OCI-LY3 (cell line): ENCODE data around the gene VPS8.
A peak's percentile ranks its signal among the peaks of the same experiment; 100 is the strongest.

Source experiments
- H2AFZ ChIP-seq: fragments of 200-600, 300-600 bp; shearing (Covaris generic); 2 replicates; pipeline ENCODE4 v1.6.0; 2014; ENCODE audit warnings: antibody characterized with exemption, low read depth, low read length
- H3K27ac ChIP-seq: fragments of 200-600, 300-600 bp; sonication (generic); 2 replicates; pipeline ENCODE4 v1.5.1; 2014; ENCODE audit warnings: mild to moderate bottlenecking, low read length, moderate library complexity, mixed read lengths
- H3K27me3 ChIP-seq: fragments of 200-600, 300-600 bp; sonication (generic); 2 replicates; pipeline ENCODE4 v1.6.1; 2014; ENCODE audit warnings: low read depth, low read length, mixed read lengths
- H3K36me3 ChIP-seq: fragments of 200-600, 300-600 bp; sonication (generic); replicated peaks from 2 replicates; pipeline ENCODE3; 2014; ENCODE audit warnings: low read depth, low read length, mixed read lengths
- H3K4me1 ChIP-seq: fragments of 300-600, 200-600 bp; sonication (generic); 2 replicates; pipeline ENCODE4 v1.6.1; 2014; ENCODE audit warnings: low read length, mixed read lengths
- H3K4me2 ChIP-seq: fragments of 200-600, 300-600 bp; sonication (generic); 2 replicates; pipeline ENCODE4 v1.6.1; 2014; ENCODE audit warnings: low read length, mixed read lengths
- H3K4me3 ChIP-seq: fragments of 300-600, 200-600 bp; sonication (generic); 2 replicates; pipeline ENCODE4 v1.5.1; 2014; ENCODE audit warnings: antibody characterized with exemption, mild to moderate bottlenecking, low read length, moderate library complexity
- H3K79me2 ChIP-seq: fragments of 300-600, 200-600 bp; shearing (Covaris generic); 2 replicates; pipeline ENCODE4 v1.6.1; 2014; ENCODE audit warnings: mild to moderate bottlenecking, low read length, mixed read lengths
- H3K9ac ChIP-seq: fragments of 300-600, 200-600 bp; shearing (Covaris generic); 2 replicates; pipeline ENCODE4 v1.6.0; 2014; ENCODE audit warnings: mild to moderate bottlenecking, low read length, moderate library complexity
- H3K9me3 ChIP-seq: fragments of 200-600, 300-600 bp; shearing (Covaris generic); 2 replicates; pipeline ENCODE4 v1.6.1; 2014; ENCODE audit warnings: low read length, mixed read lengths; ENCODE audit not compliant: insufficient read depth
- H4K20me1 ChIP-seq: fragments of 200-600, 300-600 bp; sonication (generic); 2 replicates; pipeline ENCODE4 v1.6.1; 2016; ENCODE audit warnings: low read length, mixed read lengths; ENCODE audit not compliant: insufficient read depth
- CTCF ChIP-seq: fragments of 200-600, 300-600 bp; sonication (generic); IDR thresholded peaks from 2 replicates; pipeline ENCODE4 v1.5.1; 2014; ENCODE audit warnings: antibody characterized with exemption, low read length, low read depth
- EZH2phosphoT487 ChIP-seq: fragments of 200-600 bp; shearing (Covaris generic); IDR thresholded peaks from 2 replicates; pipeline ENCODE4 v1.6.1; 2018; ENCODE audit warnings: antibody characterized with exemption, mixed run types, low read depth

The VPS8 gene

GRCh38 chr3:184872200-184872599 is 60.2 kb downstream of the VPS8 start:
- no peak overlapping the region for H3K27ac ChIP-seq
- H3K4me3 ChIP-seq: no peak overlapping the region
- TF ChIP-seq EZH2phosphoT487 (no peak), CTCF (no peak)
- no peak overlapping the region for H2AFZ ChIP-seq
- H3K36me3 ChIP-seq: peaks cover 6% of the 10 kb centered on the region
- no peaks in the 10 kb centered on the region for H3K79me2 ChIP-seq
- no peaks in the 10 kb centered on the region for H3K27me3 ChIP-seq
- H3K9me3 ChIP-seq: no peaks in the 10 kb centered on the region
- H4K20me1 ChIP-seq: no peaks in the 10 kb centered on the region
- H3K4me2 ChIP-seq: no peak overlapping the region
- no peak overlapping the region for H3K9ac ChIP-seq
- H3K4me1 ChIP-seq: no peaks in the 10 kb centered on the region

- Histone ChIP-seq H3K4me2 (no peak overlapping the region), H3K36me3 (peaks cover 6% of the 10 kb centered on the region), H3K4me1 (no peaks in the 10 kb centered on the region), H3K79me2 (no peaks in the 10 kb centered on the region), H3K27me3 (no peaks in the 10 kb centered on the region), H4K20me1 (no peaks in the 10 kb centered on the region), H3K9ac (no peak overlapping the region), H2AFZ (no peak overlapping the region), H3K9me3 (no peaks in the 10 kb centered on the region), H3K4me3 (no peak overlapping the region), H3K27ac (no peak overlapping the region)
- TF ChIP-seq EZH2phosphoT487 (no peak), CTCF (no peak)
Measured at GRCh38 chr3:184873141-184873540, 61.2 kb downstream of the VPS8 start.

GRCh38 chr3:184874709-184875644 is 63.0 kb downstream of the VPS8 start:
- no peaks in the 10 kb centered on the region for H4K20me1 ChIP-seq
- H2AFZ ChIP-seq: no peak overlapping the region
- H3K27me3 ChIP-seq: no peaks in the 10 kb centered on the region
- peak; percentile 68 for TF ChIP-seq CTCF
- TF ChIP-seq EZH2phosphoT487: no peak
- H3K4me2 ChIP-seq: no peak overlapping the region
- H3K4me3 ChIP-seq: no peak overlapping the region
- H3K4me1 ChIP-seq: no peaks in the 10 kb centered on the region
- H3K9ac ChIP-seq: no peak overlapping the region
- H3K9me3 ChIP-seq: no peaks in the 10 kb centered on the region
- H3K36me3 ChIP-seq: no peaks in the 10 kb centered on the region
- H3K79me2 ChIP-seq: no peaks in the 10 kb centered on the region
- H3K27ac ChIP-seq: no peak overlapping the region

GRCh38 chr3:184880276-184881019 is 68.5 kb downstream of the VPS8 start:
- no peak overlapping the region for H3K9ac ChIP-seq
- TF ChIP-seq CTCF (no peak), EZH2phosphoT487 (no peak)
- H3K4me1 ChIP-seq: peaks cover 9% of the 10 kb centered on the region

More at GRCh38 chr3:184880276-184881019, 68.5 kb downstream of the VPS8 start:
- Histone ChIP-seq H2AFZ (no peak overlapping the region), H3K4me3 (no peak overlapping the region), H3K36me3 (no peaks in the 10 kb centered on the region), H3K4me2 (no peak overlapping the region), H3K27me3 (no peaks in the 10 kb centered on the region), H3K9me3 (no peaks in the 10 kb centered on the region), H4K20me1 (no peaks in the 10 kb centered on the region), H3K27ac (no peak overlapping the region), H3K79me2 (no peaks in the 10 kb centered on the region)
